ENCODE measurements around the gene PTPRD. TPM values are rescaled to one million over a fixed set of nuclear protein-coding genes. Genes with fewer than 3 reads are reported as not detected.

Gene PTPRD
- total RNA-seq, 1 experiment from 2014 or later = 70.1 TPM

DNA sequence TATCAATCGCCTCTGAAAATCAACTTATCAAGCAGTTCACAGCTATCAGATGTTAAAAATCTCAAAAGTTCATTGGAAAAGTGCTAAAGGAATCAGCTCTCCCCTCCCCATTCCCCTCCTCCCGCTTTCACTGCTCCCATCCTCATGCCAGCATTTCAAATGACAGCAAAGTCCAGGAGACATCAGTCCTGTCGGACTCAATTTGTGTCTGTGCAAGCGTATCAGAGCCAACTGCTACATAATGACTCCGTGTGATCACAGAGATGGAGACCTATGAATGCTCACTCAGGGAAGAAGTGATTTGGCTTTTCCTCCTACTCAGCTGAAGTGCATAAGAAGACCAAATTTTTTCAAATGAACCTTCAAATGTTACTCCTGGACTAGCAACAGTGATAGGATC lies 1876.0 kb downstream of the PTPRD start:
- Mint-ChIP-seq H3K9me3 (ENCODE audit: unreplicated experiment) (no peaks in the 10 kb centered on the region), H3K36me3 (ENCODE audit: insufficient read depth, unreplicated experiment) (peaks cover 5% of the 10 kb centered on the region), H3K4me3 (ENCODE audit: unreplicated experiment) (no peak overlapping the region), H3K27ac (ENCODE audit: unreplicated experiment) (no peak overlapping the region), H3K4me1 (ENCODE audit: low read depth, unreplicated experiment) (peaks cover 8% of the 10 kb centered on the region), H3K27me3 (ENCODE audit: insufficient read depth, unreplicated experiment) (no peaks in the 10 kb centered on the region)
- H3K9me3 ChIP-seq = no peaks in the 10 kb centered on the region
- DNase-seq = no peak
- no peak overlapping the region for H3K4me3 ChIP-seq (ENCODE audit: low read depth, low read length)
- H3K27me3 ChIP-seq (replicated peaks; ENCODE audit: control insufficient read depth, insufficient read depth, low read length) = no peaks in the 10 kb centered on the region
- TF ChIP-seq CTCF (IDR thresholded peaks at IDR 0.05; ENCODE audit: insufficient read depth in 1 of 2, low read depth in 1 of 2, low read length in 1 of 2, severe bottlenecking in 1 of 2, unreplicated experiment in 1 of 2) = no peak
- POLR2A ChIA-PET = no interaction called here
- BruUV-seq (replicated peaks) = no TSS peak
- intact Hi-C loops (cut with micrococcal nuclease; ENCODE audit: unreplicated experiment) = no loop called here
- H3K4me1 ChIP-seq = peaks cover 14% of the 10 kb centered on the region
- H3K36me3 ChIP-seq (ENCODE audit: control insufficient read depth, insufficient read depth, low read length) = no peaks in the 10 kb centered on the region
- CTCF ChIA-PET = no interaction called here

- peak; percentile 40 to 57 for DNase-seq
- Mint-ChIP-seq H3K9me3 (ENCODE audit: unreplicated experiment) (no peaks in the 10 kb centered on the region), H3K4me1 (ENCODE audit: low read depth, unreplicated experiment) (peaks cover 8% of the 10 kb centered on the region), H3K27me3 (ENCODE audit: insufficient read depth, unreplicated experiment) (no peaks in the 10 kb centered on the region), H3K4me3 (ENCODE audit: unreplicated experiment) (no peak overlapping the region), H3K27ac (ENCODE audit: unreplicated experiment) (peak overlapping the region; percentile 55), H3K36me3 (ENCODE audit: insufficient read depth, unreplicated experiment) (peaks cover 5% of the 10 kb centered on the region)
- H3K36me3 ChIP-seq (ENCODE audit: control insufficient read depth, insufficient read depth, low read length) = no peaks in the 10 kb centered on the region
- ChIA-PET CTCF (no interaction called here), POLR2A (no interaction called here)
- no peaks in the 10 kb centered on the region for H3K9me3 ChIP-seq
- no peak overlapping the region for H3K4me3 ChIP-seq (ENCODE audit: low read depth, low read length)
- intact Hi-C loops (cut with micrococcal nuclease; ENCODE audit: unreplicated experiment) = no loop called here
- TF ChIP-seq CTCF (IDR thresholded peaks at IDR 0.05; ENCODE audit: insufficient read depth in 1 of 2, low read depth in 1 of 2, low read length in 1 of 2, severe bottlenecking in 1 of 2, unreplicated experiment in 1 of 2) = no peak
- BruUV-seq (replicated peaks) = no TSS peak
- H3K27me3 ChIP-seq (replicated peaks; ENCODE audit: control insufficient read depth, insufficient read depth, low read length) = no peaks in the 10 kb centered on the region
- H3K4me1 ChIP-seq = peaks cover 14% of the 10 kb centered on the region
These were observed 1878.0 kb downstream of the PTPRD start for GRCh38 chr9:8734760-8735159.

DNA sequence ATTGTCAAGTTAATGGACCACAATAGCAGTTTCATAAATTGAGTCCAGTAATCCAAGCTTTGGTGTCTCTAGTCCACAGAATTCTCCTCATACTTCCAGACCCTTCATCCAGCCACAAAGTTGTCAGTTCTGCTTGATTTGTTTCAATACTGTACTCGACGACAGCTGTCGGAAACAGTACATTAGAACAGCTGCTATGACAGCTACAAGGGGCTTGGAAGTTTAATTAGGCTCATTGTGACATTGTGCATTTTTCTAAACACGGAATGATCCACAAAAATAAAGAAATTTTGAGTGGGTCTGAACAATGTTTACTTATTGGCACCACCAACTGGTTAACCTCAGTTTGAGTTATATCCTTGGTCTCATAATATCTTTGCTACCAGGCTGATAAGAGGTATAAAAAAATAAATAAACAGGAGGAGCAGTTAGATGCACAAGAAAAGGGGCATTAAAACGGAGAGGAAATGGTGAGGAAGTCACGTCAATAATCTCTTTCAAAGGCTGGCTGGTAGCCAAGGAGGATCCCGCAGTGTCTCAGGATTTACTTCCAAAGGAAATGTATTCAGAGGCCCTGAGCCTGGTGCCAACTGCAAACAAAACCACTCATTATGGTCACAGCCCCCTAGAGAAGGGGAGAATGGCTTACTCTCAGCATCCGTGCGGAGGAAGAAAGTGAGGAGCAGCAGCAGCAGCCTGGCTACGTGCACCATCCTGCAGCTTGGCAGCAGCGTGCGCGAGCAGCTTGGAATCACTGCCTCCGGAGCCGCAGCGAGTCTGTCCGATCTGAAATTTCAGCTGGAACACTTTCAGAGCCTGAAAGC lies 1879.5 kb downstream of the PTPRD start:
- Mint-ChIP-seq H3K27ac (ENCODE audit: unreplicated experiment) (no peak overlapping the region), H3K27me3 (ENCODE audit: insufficient read depth, unreplicated experiment) (no peaks in the 10 kb centered on the region), H3K36me3 (ENCODE audit: insufficient read depth, unreplicated experiment) (peaks cover 5% of the 10 kb centered on the region), H3K4me1 (ENCODE audit: low read depth, unreplicated experiment) (peaks cover 8% of the 10 kb centered on the region), H3K4me3 (ENCODE audit: unreplicated experiment) (no peak overlapping the region), H3K9me3 (ENCODE audit: unreplicated experiment) (no peaks in the 10 kb centered on the region)
- CTCF ChIA-PET = no interaction called here
- Histone ChIP-seq H3K27me3 (replicated peaks; ENCODE audit: control insufficient read depth, insufficient read depth, low read length) (no peaks in the 10 kb centered on the region), H3K36me3 (ENCODE audit: control insufficient read depth, insufficient read depth, low read length) (no peaks in the 10 kb centered on the region), H3K9me3 (no peaks in the 10 kb centered on the region), H3K4me3 (ENCODE audit: low read depth, low read length) (no peak overlapping the region), H3K4me1 (peaks cover 14% of the 10 kb centered on the region)
- DNase-seq = no peak
- no peak for TF ChIP-seq CTCF (IDR thresholded peaks at IDR 0.05; ENCODE audit: insufficient read depth in 1 of 2, low read depth in 1 of 2, low read length in 1 of 2, severe bottlenecking in 1 of 2, unreplicated experiment in 1 of 2)
- POLR2A ChIA-PET = no interaction called here
- intact Hi-C loops (cut with micrococcal nuclease; ENCODE audit: unreplicated experiment) = no loop called here
- BruUV-seq (replicated peaks) = no TSS peak
